ENCODE results near the gene ELMO3. TPM values are rescaled to one million over a fixed set of nuclear protein-coding genes. Genes with fewer than 3 reads are reported as not detected.
A peak's percentile ranks its signal among the peaks of the same experiment; 100 is the strongest.

ELMO3 gene
- total RNA-seq, 1 experiment from 2014 or later, result 8.6 TPM

DNA sequence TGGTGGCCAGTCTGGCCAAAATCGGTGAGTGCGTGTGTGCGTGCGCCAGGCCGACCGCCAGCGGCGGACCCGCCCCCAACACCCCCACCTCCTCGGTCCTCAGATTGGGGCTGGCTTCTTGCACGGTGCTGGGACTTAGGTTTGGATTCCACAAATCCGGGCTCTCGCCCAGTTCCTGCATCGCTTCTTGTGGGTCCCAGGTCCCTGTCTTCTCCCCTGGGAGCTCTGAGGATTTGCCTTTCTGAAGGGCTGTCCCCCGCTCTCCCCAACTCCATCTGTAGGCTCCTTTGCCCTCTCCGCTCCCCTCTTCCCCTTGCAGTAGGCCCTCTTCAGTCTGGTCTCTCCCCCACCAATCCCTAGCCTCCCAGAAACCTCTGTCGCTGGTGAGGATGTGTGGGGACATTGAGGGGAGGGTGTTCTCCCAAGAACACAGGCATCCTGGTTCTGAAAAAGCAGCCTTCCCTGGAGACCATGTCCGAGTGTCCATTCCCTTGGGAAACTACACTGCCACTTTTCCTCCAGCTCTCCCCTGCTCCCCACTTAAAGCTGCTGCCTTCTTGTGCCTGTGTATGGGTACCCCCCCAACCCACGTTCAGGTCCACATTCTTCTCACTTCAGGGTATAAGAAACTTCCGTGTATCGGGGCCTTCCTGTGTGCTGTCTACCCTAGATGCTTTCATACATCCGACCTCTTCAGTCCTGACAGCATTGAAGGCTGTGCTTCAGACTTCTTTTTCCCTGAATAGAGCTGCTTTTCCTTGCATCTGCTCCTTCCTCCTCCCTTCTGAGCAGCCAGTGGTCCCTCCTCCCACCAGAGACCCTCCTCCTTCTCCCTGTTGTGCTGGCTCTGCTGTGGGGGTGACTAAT, 50.5 kb downstream of the ELMO3 start:
- H3K4me1 ChIP-seq (ENCODE audit: insufficient read depth, low read length), result peaks cover 4% of the 10 kb centered on the region; the same call in 1 of the 2 replicates
- peaks cover 31% of the 10 kb centered on the region for H3K23me2 ChIP-seq (ENCODE audit: insufficient read length, low read depth, low read length, poor library complexity, severe bottlenecking)
- H3K18ac ChIP-seq (ENCODE audit: insufficient read length, low read depth, low read length), result no peak overlapping the region
- Mint-ChIP-seq H3K27ac (peak overlapping the region in 1 of 3 experiments; percentile 7; a peak in 1 of 7 replicates), H3K4me3 (peak overlapping the region; percentile 75 to 83), H3K9me3 (no peaks in the 10 kb centered on the region), H3K36me3 (ENCODE audit: insufficient read depth in 1 of 3, low read depth in 3 of 3) (peaks cover 0 to 2% (median 0%) of the 10 kb centered on the region in 3 experiments; a peak in 2 of 7 replicates), H3K4me1 (peaks cover 32 to 34% of the 10 kb centered on the region in 2 experiments), H3K27me3 (ENCODE audit: low read depth) (peaks cover 24% of the 10 kb centered on the region)
- no peak overlapping the region for H4K8ac ChIP-seq (replicated peaks; ENCODE audit: insufficient read length, low read depth, low read length)
- H3K27ac ChIP-seq (ENCODE audit: insufficient read length, low read depth, low read length), result no peak overlapping the region
- no peak overlapping the region for H3T11ph ChIP-seq (ENCODE audit: low read length)
- TF ChIP-seq, protein P1, sequence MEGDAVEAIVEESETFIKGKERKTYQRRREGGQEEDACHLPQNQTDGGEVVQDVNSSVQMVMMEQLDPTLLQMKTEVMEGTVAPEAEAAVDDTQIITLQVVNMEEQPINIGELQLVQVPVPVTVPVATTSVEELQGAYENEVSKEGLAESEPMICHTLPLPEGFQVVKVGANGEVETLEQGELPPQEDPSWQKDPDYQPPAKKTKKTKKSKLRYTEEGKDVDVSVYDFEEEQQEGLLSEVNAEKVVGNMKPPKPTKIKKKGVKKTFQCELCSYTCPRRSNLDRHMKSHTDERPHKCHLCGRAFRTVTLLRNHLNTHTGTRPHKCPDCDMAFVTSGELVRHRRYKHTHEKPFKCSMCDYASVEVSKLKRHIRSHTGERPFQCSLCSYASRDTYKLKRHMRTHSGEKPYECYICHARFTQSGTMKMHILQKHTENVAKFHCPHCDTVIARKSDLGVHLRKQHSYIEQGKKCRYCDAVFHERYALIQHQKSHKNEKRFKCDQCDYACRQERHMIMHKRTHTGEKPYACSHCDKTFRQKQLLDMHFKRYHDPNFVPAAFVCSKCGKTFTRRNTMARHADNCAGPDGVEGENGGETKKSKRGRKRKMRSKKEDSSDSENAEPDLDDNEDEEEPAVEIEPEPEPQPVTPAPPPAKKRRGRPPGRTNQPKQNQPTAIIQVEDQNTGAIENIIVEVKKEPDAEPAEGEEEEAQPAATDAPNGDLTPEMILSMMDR (conservative IDR thresholded peaks at IDR 0.05), result 0 out of 3 replicates have a peak, but pooled peaks have one; percentile 4
- no peak overlapping the region for H3K23ac ChIP-seq (ENCODE audit: insufficient read length, low read depth, low read length)
- H3K9me3 ChIP-seq (ENCODE audit: control insufficient read depth, low read depth, low read length), result no peaks in the 10 kb centered on the region
- H2BK15ac ChIP-seq (ENCODE audit: low read depth, low read length), result no peak overlapping the region
- no peak overlapping the region for H2AFZ ChIP-seq (ENCODE audit: low read length)
- no peak overlapping the region for H2BK20ac ChIP-seq (ENCODE audit: low read depth, low read length, poor library complexity, severe bottlenecking)
- H3K4ac ChIP-seq (ENCODE audit: low read depth, low read length), result no peak overlapping the region
- no peaks in the 10 kb centered on the region for H3K79me2 ChIP-seq (ENCODE audit: insufficient read depth, low read length)
- no peak overlapping the region for H2BK12ac ChIP-seq (ENCODE audit: insufficient read length, low read depth, low read length)
- WGBS (ENCODE audit: extremely low coverage, insufficient read length, low lambda C conversion rate), result no CpG with 5 or more reads among the region's 22 CpGs
- H4K5ac ChIP-seq (ENCODE audit: insufficient read length, low read depth, low read length), result no peak overlapping the region
- no peak overlapping the region for H4K91ac ChIP-seq (ENCODE audit: insufficient read length, low read depth, low read length)
- no peak overlapping the region for H3K14ac ChIP-seq (ENCODE audit: insufficient read depth, low read length)
- H3K56ac ChIP-seq (ENCODE audit: insufficient read length, low read depth, low read length), result no peak overlapping the region
- H2AK5ac ChIP-seq (ENCODE audit: insufficient read length, low read length), result no peak overlapping the region
- H2BK5ac ChIP-seq (ENCODE audit: insufficient read length, low read length), result no peak overlapping the region
- no peaks in the 10 kb centered on the region for H3K79me1 ChIP-seq (ENCODE audit: insufficient read depth, low read depth, low read length, poor library complexity, severe bottlenecking)
- DNase-seq, result no peak
- H2BK120ac ChIP-seq (ENCODE audit: low read depth, low read length, poor library complexity, severe bottlenecking), result no peak overlapping the region
- no peaks in the 10 kb centered on the region; the same call in 1 of the 2 replicates for H3K27me3 ChIP-seq (ENCODE audit: insufficient read depth, low read length)
- H4K20me1 ChIP-seq (ENCODE audit: control insufficient read depth, insufficient read depth, insufficient read length), result no peaks in the 10 kb centered on the region
- no peak overlapping the region for H3K9ac ChIP-seq (ENCODE audit: extremely low read depth, insufficient read length, low read length)
- peak overlapping the region; percentile 65 for H3K4me2 ChIP-seq (ENCODE audit: insufficient read depth, insufficient read length, low read length)

Data from H9 (cell line).